BLaER1 (cell line): Measurements from ENCODE around the gene OTUD3.

Experiments used
- H3K27ac ChIP-seq: shearing (Covaris generic); formaldehyde crosslinking; 2 replicates; pipeline ENCODE4 v1.8.1; 2022
- H3K27me3 ChIP-seq: shearing (Covaris generic); formaldehyde crosslinking; 2 replicates; pipeline ENCODE4 v1.8.1; 2022
- H3K36me3 ChIP-seq: shearing (Covaris generic); formaldehyde crosslinking; 2 replicates; pipeline ENCODE4 v1.8.1; 2022
- H3K4me1 ChIP-seq: shearing (Covaris generic); formaldehyde crosslinking; 2 replicates; pipeline ENCODE4 v1.8.1; 2022
- H3K4me2 ChIP-seq: shearing (Covaris generic); formaldehyde crosslinking; 2 replicates; pipeline ENCODE4 v1.8.1; 2022
- H3K4me3 ChIP-seq: shearing (Covaris generic); formaldehyde crosslinking; 2 replicates; pipeline ENCODE4 v1.8.1; 2022
- H3K9ac ChIP-seq: shearing (Covaris generic); formaldehyde crosslinking; 2 replicates; pipeline ENCODE4 v1.8.1; 2022
- H3K9me3 ChIP-seq: shearing (Covaris generic); formaldehyde crosslinking; 2 replicates; pipeline ENCODE4 v1.8.1; 2022
- H4K20me1 ChIP-seq: shearing (Covaris generic); formaldehyde crosslinking; 2 replicates; pipeline ENCODE4 v1.8.1; 2022
- Cebpa-rat ChIP-seq: shearing (Covaris generic); IDR thresholded peaks from 2 replicates; pipeline ENCODE4 v1.8.1; 2022

The OTUD3 gene

DNA sequence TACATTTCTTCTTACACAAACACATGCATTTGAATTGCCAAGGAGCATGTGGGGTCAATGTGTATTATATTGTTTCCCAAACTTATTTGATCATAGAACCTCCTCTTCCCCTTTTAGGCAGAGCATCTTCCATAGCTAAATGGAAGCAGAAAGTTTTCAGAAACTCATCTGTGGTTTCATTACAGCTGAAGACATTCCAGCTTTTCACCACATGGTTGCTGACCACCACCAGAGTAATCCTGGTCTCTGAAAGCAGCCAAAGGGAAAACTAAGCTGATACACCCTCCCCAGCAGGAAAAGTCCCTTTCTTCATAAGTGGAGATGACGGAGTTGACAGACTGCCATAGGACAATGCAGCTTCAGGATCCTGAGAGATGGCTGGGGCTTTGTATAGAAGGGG is 30.2 kb upstream of the OTUD3 start:
- no peaks in the 10 kb centered on the region for H3K27me3 ChIP-seq

DNA sequence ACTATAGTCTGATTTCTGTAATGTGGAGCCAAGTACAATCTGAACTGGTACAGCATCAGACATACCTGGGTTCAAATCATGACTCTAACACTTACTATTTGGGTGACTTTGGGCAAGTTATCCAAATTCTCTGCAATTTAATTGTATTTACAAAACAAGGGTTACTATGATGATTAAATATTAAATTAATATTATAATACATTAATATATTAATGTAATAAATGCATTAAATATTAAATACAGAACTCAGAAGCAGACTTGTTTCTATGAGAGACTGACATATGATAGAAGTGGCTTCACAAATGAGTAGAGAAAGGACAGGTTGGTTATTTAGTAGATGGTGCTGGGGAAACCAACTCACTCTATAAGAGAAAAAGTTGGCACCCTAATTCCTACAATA is 27.3 kb upstream of the OTUD3 start:
- H3K9ac ChIP-seq: no peak overlapping the region
- no peaks in the 10 kb centered on the region for H4K20me1 ChIP-seq
- no peaks in the 10 kb centered on the region for H3K36me3 ChIP-seq
- no peaks in the 10 kb centered on the region for H3K9me3 ChIP-seq
- H3K4me2 ChIP-seq: no peak overlapping the region
- no peak overlapping the region for H3K4me3 ChIP-seq
- H3K27ac ChIP-seq: no peak overlapping the region
- TF ChIP-seq Cebpa-rat: no peak
- no peaks in the 10 kb centered on the region for H3K27me3 ChIP-seq
- no peaks in the 10 kb centered on the region for H3K4me1 ChIP-seq

More for the DNA sequence above, 30.2 kb upstream of the OTUD3 start:
- Histone ChIP-seq H3K4me3 (no peak overlapping the region), H3K4me2 (no peak overlapping the region), H3K4me1 (no peaks in the 10 kb centered on the region), H3K9ac (no peak overlapping the region), H3K27ac (no peak overlapping the region), H3K36me3 (no peaks in the 10 kb centered on the region), H3K9me3 (no peaks in the 10 kb centered on the region), H4K20me1 (no peaks in the 10 kb centered on the region)
- no peak for TF ChIP-seq Cebpa-rat

DNA sequence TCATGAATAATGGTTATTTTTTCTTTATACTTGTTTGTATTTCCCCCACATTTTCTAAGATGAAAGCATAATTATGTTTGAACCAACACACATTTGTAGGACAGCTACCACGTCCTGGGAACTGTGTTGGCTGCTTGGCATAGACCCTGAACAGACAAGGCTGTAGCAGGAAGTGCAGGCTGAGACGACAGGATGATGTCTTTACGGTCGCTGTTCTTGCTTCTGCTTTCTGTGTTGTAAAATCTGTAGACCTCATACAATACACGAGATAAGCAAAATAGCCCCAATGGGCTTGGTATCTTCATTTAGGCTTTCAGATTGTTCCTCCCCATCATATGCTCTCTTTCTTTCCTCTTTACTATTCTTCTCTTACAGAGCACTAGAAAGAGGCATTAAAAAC is 23.3 kb upstream of the OTUD3 start:
- H3K4me1 ChIP-seq: no peaks in the 10 kb centered on the region
- no peak overlapping the region for H3K27ac ChIP-seq
- no peak overlapping the region for H3K4me3 ChIP-seq
- no peaks in the 10 kb centered on the region for H4K20me1 ChIP-seq
- no peaks in the 10 kb centered on the region for H3K27me3 ChIP-seq
- no peak overlapping the region for H3K9ac ChIP-seq
- H3K9me3 ChIP-seq: peaks cover 11% of the 10 kb centered on the region
- H3K36me3 ChIP-seq: no peaks in the 10 kb centered on the region
- TF ChIP-seq Cebpa-rat: no peak
- no peak overlapping the region for H3K4me2 ChIP-seq

DNA sequence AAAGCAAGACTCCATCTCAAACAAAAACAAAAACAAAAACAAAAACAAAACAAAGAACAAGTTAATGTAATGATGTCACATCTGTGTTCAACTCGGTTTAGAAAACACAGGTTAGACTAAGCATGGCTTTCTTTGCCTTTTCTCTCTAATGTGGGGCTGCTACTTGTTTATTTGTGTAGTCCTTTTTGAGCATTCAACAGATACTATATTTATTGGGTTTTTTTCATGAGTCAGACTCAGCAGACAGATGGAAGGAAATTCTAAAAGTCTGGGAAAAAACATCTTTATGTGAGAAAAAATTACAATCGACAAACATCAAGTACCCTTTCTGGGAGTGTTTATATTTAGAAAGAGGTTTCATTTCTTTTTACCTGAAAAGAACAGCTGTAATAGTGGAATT is 22.3 kb upstream of the OTUD3 start:
- H4K20me1 ChIP-seq: no peaks in the 10 kb centered on the region
- H3K9ac ChIP-seq: no peak overlapping the region
- no peaks in the 10 kb centered on the region for H3K27me3 ChIP-seq
- no peak overlapping the region for H3K4me2 ChIP-seq
- no peak overlapping the region for H3K4me3 ChIP-seq
- no peak overlapping the region for H3K27ac ChIP-seq
- TF ChIP-seq Cebpa-rat: no peak
- no peaks in the 10 kb centered on the region for H3K36me3 ChIP-seq
- no peaks in the 10 kb centered on the region for H3K4me1 ChIP-seq
- H3K9me3 ChIP-seq: peaks cover 11% of the 10 kb centered on the region

DNA sequence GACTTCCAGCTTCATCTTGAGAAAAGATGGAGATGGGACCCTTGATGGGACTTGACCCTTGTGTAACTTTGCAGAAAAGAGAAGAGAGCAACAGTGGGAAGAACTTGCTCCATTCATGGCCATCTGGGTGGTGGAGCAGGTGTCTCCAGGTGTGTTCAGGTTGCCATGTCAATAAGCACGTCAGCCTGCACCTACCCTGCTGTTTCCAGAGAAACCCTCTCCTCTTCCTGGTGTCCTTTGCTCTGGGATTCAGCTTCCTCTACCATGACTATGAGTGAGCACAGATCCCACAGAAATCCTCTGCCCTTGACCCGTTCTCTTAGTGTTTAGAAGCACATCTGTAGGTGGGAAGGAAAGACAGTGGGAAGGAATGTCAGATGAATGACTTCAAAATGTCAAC is 21.8 kb upstream of the OTUD3 start:
- Histone ChIP-seq H3K27me3 (no peaks in the 10 kb centered on the region), H3K4me1 (no peaks in the 10 kb centered on the region), H3K4me2 (no peak overlapping the region), H3K27ac (no peak overlapping the region), H4K20me1 (no peaks in the 10 kb centered on the region), H3K9ac (no peak overlapping the region), H3K9me3 (peaks cover 11% of the 10 kb centered on the region), H3K4me3 (no peak overlapping the region), H3K36me3 (no peaks in the 10 kb centered on the region)
- TF ChIP-seq Cebpa-rat: no peak

DNA sequence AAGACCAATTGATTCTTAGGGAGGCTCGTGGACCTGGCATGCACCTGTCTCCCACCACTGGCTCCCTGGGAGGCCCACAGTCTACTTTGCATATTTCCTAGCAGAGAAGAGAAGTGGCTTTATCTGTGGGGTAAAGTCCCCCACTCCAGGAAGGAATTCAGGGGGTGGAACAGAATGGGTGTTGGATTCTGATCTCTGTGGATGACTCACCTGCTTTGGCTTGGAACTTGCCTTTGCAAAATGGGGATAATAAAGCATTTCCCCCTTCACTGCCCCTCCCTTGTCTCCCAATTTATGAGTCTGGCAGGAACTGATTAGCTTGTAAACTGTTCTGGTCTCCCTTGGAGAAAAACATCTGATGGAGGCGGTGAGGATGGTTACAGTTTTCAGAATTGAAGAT is 21.2 kb upstream of the OTUD3 start:
- Histone ChIP-seq H3K4me1 (no peaks in the 10 kb centered on the region), H3K36me3 (no peaks in the 10 kb centered on the region), H4K20me1 (no peaks in the 10 kb centered on the region), H3K9me3 (peaks cover 11% of the 10 kb centered on the region), H3K9ac (no peak overlapping the region), H3K27ac (no peak overlapping the region), H3K4me2 (no peak overlapping the region), H3K27me3 (no peaks in the 10 kb centered on the region), H3K4me3 (no peak overlapping the region)
- no peak for TF ChIP-seq Cebpa-rat

DNA sequence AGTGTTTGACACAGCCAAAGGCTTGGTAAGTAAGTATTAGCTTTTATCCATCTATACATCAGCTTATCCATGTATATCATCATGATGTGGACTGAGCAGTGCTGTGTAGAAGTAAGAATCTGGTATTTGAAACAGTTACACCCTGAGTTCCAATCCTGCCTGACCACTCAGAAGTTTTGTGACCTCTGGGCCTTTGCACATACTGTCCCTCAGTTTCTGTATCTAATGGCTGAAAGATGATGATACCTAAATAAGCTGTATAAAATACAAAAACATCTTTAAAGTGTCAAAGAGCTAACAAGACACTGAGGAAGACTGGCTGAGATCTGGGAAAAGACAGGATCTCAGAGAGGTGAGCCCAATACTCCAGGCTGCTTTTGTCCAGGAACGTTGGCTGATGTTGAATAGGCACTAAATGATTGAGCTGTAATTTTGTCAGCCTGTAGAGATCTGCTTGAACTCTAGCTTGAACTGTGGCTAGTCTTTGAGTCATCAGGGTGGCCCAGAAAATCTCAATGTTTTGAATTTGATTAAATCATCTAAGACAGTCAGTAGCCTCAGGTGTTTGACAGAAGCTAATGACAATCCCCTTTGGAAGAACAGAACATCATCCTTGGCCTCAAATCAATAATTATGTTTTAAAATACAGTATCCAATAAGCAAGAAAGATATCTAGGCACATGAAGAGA is 20.2 kb upstream of the OTUD3 start:
- Histone ChIP-seq H3K4me2 (no peak overlapping the region), H3K27ac (no peak overlapping the region), H3K4me1 (no peaks in the 10 kb centered on the region), H3K9me3 (peaks cover 11% of the 10 kb centered on the region), H4K20me1 (no peaks in the 10 kb centered on the region), H3K9ac (no peak overlapping the region), H3K4me3 (no peak overlapping the region), H3K36me3 (no peaks in the 10 kb centered on the region), H3K27me3 (no peaks in the 10 kb centered on the region)
- no peak for TF ChIP-seq Cebpa-rat

DNA sequence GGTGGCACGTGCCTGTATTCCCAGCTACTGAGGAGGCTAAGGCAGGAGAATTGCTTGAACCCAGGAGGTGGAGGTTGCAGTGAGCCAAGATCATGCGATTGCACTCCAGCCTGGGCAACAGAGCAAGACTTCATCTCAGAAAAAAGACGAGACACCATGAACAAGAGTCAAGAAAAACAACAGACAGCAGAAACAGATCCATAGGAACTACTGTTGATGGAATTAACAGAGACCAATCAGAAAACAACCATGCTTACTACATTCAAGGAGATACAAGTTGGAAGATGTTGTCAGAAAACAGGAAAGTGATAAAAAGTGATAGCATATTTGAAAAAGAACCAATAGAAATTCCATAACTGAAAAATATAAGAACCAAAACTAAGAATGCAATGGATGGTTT is 19.3 kb upstream of the OTUD3 start:
- Histone ChIP-seq H3K4me1 (no peaks in the 10 kb centered on the region), H3K27ac (no peak overlapping the region), H3K9me3 (peaks cover 11% of the 10 kb centered on the region), H4K20me1 (no peaks in the 10 kb centered on the region), H3K27me3 (no peaks in the 10 kb centered on the region), H3K36me3 (no peaks in the 10 kb centered on the region), H3K4me2 (no peak overlapping the region), H3K9ac (no peak overlapping the region), H3K4me3 (no peak overlapping the region)
- TF ChIP-seq Cebpa-rat: no peak

DNA sequence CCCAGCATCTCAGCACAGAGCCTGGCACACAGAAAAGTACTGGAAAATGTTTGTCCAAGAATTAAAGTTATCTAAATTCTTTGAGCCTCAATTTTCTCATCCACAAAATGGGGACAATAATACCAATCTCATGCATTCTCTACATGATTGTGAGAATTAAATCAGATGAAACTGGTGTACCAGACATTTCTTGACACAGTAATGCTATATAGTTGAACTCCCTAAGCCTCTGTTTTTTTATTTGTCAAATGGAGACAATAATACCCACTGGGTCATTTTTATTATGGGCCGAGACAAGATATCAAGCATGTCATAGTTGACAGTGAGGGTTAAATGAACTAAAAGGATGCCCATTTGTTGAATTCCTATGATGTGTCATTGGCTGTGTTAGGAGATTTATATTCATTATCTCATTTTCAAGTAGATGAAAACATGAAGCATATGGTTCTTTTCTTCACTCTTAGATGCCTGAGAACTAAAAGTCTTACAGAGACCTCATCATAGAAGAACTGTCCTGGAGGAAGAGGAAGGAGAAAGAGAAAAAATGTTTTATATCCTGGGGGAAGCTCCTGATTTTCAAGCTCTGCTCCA is 17.5 kb upstream of the OTUD3 start:
- H3K27ac ChIP-seq: no peak overlapping the region
- H3K36me3 ChIP-seq: no peaks in the 10 kb centered on the region
- peaks cover 11% of the 10 kb centered on the region for H3K9me3 ChIP-seq
- no peak overlapping the region for H3K9ac ChIP-seq
- no peaks in the 10 kb centered on the region for H3K4me1 ChIP-seq
- H3K27me3 ChIP-seq: no peaks in the 10 kb centered on the region
- TF ChIP-seq Cebpa-rat: no peak
- no peak overlapping the region for H3K4me2 ChIP-seq
- H4K20me1 ChIP-seq: no peaks in the 10 kb centered on the region
- no peak overlapping the region for H3K4me3 ChIP-seq

DNA sequence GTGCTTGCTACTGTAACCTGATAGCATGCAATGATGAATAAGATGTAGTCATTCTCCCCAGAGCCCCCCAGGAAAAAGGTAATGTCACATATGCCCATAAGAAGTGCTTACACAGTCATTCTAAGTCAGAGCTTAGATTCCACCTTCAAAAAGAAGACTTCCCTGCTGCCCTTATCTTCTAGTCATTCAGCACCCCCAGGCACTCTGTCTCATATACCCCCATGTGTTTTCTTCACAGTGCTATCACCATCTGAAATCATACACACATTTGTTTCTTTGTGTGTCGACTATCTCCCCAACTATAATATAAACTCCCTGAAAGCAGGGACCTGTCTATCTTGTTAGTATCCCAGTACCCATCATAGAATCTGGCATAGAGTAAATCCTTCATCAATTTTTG is 16.2 kb upstream of the OTUD3 start:
- no peak overlapping the region for H3K9ac ChIP-seq
- no peaks in the 10 kb centered on the region for H3K27me3 ChIP-seq
- no peak overlapping the region for H3K27ac ChIP-seq
- H3K9me3 ChIP-seq: peaks cover 11% of the 10 kb centered on the region
- no peaks in the 10 kb centered on the region for H3K4me1 ChIP-seq
- H4K20me1 ChIP-seq: no peaks in the 10 kb centered on the region
- no peak overlapping the region for H3K4me3 ChIP-seq
- TF ChIP-seq Cebpa-rat: no peak
- H3K4me2 ChIP-seq: no peak overlapping the region
- H3K36me3 ChIP-seq: no peaks in the 10 kb centered on the region
